GM21576 (cell line): Measurements from ENCODE around the gene ATP13A2.
"Not testable (repeated sequence)": the region's sequence is repeated elsewhere in the genome, so short reads cannot be mapped to it uniquely, and the experiment has no call there.

Experiments used
- ATAC-seq: cut with Tn5 transposase; IDR thresholded peaks from one replicate; pipeline ENCODE4 v1.9.1; 2021; ENCODE audit warnings: mild to moderate bottlenecking, moderate library complexity; ENCODE audit not compliant: unreplicated experiment

ATP13A2 gene

DNA sequence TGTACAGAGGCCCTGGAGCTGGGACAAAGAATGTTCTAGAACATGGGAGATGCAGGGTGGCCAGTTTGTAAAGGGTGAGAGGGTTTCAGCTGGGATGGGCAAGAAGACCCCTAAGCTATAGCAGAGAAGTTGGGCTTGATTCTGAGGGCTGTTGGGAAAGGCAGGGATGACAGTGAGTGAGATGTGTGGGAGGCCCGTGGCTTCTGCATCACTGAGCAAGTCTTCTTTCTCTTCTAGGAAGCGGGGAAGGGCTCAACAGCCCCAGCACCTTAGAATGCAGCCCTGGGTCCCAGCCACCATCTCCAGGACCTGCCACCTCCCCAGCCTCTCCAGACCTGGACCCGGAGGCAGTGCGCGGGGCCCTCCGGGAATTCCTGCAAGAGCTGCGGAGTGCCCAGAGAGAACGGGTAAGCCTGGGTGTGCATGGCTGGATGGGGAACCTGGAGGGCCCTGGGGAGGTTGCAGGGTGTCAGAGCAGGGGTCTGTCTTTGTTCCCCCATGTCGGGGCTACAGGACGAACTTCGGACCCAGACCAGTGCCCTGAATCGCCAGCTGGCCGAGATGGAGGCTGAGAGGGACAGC lies 46.2 kb downstream of the ATP13A2 start:
- ATAC-seq = no peak

- not testable (repeated sequence) for ATAC-seq
These were observed 47.6 kb downstream of the ATP13A2 start for GRCh38 chr1:16964169-16964568.

GRCh38 chr1:16961297-16962133 lies 50.2 kb downstream of the ATP13A2 start:
- ATAC-seq = no peak

DNA sequence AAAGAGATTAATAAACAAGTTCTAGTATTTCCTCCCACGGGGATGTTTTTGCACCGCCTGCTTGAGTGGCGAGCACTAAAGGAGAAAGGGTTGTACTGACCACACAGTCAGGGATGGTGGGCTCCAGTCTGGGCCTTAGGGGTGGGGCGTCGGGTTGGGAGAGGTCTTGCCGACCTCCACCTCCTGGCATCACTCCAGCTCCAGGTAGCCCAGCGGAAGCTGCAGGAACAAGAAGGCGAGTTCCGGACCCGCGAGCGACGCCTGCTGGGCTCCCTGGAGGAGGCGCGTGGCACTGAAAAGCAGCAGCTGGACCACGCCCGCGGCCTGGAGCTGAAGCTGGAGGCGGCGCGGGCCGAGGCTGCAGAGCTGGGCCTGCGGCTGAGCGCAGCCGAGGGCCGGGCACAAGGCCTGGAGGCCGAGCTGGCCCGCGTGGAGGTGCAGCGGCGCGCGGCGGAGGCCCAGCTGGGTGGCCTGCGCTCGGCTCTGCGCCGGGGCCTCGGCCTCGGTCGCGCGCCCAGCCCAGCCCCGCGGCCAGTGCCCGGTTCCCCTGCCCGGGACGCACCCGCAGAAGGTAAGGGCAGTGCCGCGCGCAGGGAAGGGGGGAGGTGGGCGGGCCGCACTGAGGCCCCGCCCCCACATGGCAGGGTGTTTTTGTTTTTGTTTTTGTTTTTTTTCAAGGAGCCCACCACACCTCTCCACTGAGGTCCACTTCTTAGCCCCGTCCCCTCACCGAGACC lies 51.0 kb downstream of the ATP13A2 start:
- ATAC-seq = no peak

DNA sequence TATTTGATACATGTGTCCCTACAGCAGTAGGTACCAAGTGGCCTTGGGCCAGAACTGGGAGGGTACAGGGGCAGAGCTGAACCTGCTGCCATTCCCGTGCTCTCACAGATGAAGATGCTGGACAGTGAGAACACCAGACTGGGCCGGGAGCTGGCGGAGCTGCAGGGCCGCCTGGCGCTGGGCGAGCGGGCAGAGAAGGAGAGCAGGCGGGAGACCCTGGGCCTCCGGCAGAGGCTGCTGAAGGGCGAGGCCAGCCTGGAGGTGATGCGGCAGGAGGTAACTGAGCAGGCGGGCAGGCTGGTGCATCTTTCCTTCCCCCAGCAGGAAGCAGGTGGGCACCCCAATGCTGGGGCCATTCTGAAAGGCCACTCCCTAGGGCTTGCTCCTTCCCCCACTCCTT lies 53.3 kb downstream of the ATP13A2 start:
- ATAC-seq = no peak

DNA sequence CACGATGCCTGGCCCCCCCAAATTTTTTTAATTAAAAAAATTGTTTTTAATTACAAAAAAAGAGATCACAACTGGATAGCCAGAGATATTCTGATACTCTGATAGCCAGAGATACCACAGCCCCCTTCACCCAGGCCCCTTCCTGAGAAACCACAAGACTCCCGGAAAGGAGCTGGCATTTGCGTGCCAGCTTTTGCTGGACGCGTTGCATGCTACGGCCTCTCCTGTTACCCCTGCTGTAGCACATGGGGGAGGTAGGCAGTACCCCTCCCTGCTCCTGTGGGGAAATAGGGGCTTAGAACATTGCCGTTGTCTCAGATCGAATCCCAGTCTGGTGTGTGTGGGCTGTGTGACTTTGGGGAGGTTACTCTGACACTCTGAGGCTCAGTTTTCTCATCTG lies 54.0 kb downstream of the ATP13A2 start:
- no peak for ATAC-seq

DNA sequence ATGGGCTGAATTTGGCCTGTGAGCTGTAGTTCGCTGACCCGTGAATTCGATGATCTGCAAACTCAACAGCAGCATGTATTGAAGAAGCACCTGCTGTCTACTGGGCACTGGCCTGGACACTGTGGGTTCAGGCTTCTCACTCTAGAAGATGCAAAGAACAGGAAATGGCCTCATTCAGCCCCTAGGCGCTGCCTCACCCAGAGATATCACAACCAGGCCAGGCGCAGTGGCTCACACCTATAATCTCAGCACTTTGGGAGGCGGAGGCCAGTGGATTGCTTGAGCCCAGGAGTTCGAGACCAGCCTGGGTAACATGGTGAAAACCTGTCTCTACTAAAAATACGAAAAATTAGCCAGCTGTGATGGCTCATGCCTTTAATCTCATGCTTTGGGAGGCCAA lies 55.0 kb downstream of the ATP13A2 start:
- ATAC-seq = no peak

DNA sequence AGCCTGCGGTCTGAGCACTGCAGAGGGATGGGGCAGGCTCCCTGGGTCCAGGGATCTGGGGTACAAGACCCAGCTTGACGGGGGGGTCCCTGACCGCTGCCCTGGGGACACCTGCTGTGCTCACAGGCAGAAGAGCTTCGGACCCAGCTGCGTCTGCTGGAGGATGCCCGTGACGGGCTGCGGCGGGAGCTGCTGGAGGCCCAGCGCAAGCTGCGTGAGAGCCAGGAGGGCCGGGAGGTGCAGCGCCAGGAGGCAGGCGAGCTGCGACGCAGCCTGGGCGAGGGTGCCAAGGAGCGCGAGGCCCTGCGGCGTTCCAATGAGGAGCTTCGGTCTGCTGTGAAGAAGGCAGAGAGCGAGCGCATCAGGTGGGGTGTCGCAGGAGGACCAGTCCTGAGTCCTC lies 56.5 kb downstream of the ATP13A2 start:
- ATAC-seq = no peak

- ATAC-seq = no peak
These were observed 57.1 kb downstream of the ATP13A2 start for GRCh38 chr1:16954579-16954978.

DNA sequence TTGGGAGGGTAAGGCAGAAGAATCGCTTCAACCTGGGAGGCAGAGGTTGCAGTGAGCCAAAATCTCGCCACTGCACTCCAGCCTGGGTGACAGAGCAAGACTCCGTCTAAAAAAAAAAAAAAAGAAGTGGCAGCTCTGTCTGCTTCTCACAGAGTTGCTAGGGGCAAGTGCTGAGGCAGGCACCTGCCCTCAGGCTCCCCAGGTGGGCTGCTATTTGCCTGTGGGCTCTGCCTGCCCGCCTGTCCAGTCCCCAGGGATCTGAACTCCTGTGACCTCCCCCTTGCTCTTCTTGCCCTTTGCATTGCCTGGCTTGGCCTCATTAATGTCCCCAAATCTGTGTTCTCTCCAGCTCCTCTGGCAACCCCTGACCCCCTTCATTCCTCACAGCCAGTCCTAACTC lies 59.4 kb downstream of the ATP13A2 start:
- ATAC-seq = not testable (repeated sequence)

DNA sequence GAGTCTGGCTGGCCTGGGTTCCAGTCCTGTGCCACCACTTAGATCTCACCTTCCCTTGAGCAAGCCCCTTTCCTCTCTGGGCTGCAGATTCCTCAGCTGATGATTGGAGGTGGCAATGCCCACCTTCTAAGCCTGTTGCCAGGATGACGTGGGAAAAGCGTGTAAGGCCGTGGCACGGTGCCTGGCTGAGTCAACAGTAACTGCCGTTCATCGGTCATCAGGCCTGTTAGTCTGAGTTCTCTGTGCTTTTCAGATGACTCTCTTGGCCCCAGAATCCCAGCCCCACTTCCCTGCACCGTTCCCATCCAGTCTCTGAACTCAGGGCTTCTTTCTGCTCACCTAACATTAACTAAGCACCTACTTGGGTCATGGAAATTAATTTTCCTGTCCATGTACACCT lies 62.7 kb downstream of the ATP13A2 start:
- ATAC-seq = not testable (repeated sequence)

DNA sequence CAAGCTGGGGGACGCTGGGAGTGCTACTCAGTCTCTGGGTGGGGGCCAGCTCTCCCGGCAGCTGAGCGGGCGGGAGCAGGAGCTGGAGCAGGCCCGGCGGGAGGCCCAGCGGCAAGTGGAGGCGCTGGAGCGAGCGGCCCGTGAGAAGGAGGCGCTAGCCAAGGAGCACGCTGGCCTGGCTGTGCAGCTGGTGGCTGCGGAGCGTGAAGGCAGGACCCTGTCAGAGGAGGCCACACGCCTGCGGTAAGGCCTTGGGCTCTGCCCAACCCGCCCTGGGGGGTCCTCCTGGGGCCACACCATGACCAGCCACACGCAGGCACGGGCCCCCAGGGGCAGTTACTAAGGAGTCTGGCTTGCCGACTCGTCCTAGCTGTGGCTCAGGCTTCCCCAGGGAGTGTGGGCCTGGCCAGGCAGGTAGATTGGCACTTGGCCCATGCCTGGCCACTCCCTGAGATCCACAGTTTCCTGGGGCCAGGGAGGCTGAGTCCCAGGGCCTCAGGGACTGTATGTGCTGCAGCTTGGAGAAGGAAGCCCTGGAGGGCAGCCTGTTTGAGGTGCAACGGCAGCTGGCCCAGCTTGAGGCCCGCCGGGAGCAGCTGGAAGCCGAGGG lies 63.3 kb downstream of the ATP13A2 start:
- ATAC-seq = not testable (repeated sequence)

- ATAC-seq = no peak
These were observed 65.1 kb downstream of the ATP13A2 start for GRCh38 chr1:16946646-16947045.

- not testable (repeated sequence) for ATAC-seq
These were observed 65.5 kb downstream of the ATP13A2 start for GRCh38 chr1:16946185-16946584.

- ATAC-seq = not testable (repeated sequence)
These were observed 66.2 kb downstream of the ATP13A2 start for GRCh38 chr1:16945512-16945911.

- ATAC-seq = no peak
These were observed 67.7 kb downstream of the ATP13A2 start for GRCh38 chr1:16944038-16944437.

DNA sequence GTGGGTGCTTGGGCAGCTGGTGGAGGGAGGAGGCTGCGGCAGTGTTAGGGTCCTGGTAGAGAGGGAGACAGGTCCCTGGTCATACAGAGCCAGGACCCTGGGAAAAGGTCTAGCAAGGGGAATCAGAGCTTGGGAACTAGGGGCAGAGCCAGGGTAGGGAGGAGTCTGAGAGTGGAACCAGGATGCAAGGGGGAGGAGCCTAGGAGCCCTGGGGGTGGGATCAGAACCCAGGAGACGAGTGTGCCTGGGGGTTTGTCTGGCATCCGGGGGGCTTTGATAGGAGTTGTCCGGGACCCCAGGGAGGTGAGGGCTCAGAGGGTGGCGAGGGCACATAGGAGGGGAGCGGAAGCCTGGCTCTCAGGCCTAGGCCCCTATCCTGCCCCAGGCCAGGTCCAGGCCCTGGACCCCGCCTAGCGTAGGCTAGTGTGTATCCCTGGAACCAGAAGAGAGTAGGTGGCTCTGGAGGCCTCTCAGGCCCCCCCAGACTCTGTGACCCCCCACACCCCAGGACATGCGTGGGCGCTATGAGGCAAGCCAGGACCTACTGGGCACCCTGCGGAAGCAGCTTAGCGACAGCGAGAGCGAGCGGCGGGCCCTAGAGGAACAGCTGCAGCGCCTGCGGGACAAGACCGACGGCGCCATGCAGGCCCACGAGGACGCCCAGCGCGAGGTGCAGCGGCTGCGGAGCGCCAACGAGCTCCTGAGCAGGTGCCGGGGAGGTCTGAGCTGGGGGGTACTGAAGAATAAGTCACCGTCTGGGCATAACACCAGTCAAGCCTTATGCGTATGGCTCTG lies 72.1 kb downstream of the ATP13A2 start:
- not testable (repeated sequence) for ATAC-seq

GRCh38 chr1:16938351-16939321 lies 73.1 kb downstream of the ATP13A2 start:
- no peak for ATAC-seq

DNA sequence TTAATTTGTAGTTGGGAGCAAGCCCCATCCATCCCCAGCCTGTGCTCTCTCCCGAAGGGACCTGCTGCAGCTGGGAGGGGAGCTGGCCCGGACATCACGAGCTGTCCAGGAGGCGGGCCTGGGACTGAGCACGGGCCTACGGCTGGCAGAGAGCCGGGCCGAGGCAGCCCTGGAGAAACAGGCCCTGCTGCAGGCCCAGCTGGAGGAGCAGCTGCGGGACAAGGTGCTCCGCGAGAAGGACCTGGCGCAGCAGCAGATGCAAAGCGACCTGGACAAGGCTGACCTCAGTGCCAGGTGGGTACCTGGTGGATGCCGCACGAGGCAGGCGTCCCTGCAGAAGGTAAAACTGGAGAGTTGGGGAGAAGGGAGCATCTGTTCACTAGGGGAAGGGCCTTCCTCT lies 75.1 kb downstream of the ATP13A2 start:
- not testable (repeated sequence) for ATAC-seq
